GM10266 (cell line): ENCODE measurements around the gene LRP11.
"Not testable (repeated sequence)": the region's sequence is repeated elsewhere in the genome, so short reads cannot be mapped to it uniquely, and the experiment has no call there.

ENCODE experiments used
- DNase-seq: peaks from one replicate; pipeline ENCODE4 v3.0.0; 2012; ENCODE audit errors: extremely low spot score
- TF ChIP-seq, protein P1 (sequence below): IDR thresholded peaks from 2 replicates; pipeline ENCODE4 v1.5.1; 2012; ENCODE audit warnings: mild to moderate bottlenecking, low read depth; ENCODE audit not compliant: control insufficient read depth, insufficient read depth; ENCODE audit errors: missing control alignments

The LRP11 gene, protein sequence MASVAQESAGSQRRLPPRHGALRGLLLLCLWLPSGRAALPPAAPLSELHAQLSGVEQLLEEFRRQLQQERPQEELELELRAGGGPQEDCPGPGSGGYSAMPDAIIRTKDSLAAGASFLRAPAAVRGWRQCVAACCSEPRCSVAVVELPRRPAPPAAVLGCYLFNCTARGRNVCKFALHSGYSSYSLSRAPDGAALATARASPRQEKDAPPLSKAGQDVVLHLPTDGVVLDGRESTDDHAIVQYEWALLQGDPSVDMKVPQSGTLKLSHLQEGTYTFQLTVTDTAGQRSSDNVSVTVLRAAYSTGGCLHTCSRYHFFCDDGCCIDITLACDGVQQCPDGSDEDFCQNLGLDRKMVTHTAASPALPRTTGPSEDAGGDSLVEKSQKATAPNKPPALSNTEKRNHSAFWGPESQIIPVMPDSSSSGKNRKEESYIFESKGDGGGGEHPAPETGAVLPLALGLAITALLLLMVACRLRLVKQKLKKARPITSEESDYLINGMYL

DNA sequence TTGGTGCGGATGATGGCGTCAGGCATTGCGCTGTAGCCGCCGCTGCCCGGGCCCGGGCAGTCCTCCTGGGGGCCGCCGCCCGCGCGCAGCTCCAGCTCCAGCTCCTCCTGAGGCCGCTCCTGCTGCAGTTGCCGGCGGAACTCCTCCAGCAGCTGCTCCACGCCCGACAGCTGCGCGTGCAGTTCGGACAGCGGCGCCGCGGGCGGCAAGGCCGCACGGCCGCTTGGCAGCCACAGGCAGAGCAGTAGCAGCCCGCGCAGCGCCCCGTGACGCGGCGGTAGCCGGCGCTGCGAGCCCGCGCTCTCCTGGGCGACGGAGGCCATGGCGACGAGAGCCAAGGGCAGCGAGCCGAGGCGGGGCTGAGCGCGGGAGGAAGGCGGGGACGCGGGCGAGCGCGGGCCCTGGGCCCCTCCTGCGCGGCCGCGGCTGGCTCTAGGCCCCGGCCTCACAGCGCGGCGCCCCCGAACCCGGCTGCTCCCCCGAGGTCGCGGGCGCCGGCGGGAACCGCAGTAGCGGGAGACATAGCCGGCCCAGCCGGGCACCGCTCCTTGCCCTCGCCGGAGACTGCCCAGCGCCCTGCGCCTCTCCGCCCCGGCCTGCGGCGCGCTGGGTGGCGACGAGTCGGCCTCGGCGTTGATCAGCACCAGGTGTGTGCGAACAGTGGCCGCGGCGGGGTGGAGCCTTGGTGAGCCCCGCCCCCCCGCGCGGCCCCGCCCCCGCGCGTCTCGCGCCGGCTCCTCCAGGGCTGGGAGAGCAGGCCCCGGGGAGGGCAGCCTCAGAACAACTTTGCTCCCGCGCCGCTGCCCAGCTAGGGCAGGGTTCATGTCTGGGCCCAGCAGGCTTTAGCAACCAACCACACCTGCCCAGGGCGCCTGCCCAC is at the start of gene LRP11:
TSS of gene LRP11 (minus strand) at position 662 of the 880 bp plus-strand sequence. CDS start at position 323, 339 bp downstream.
- peak; percentile 94 for DNase-seq
- TF ChIP-seq, protein P1, sequence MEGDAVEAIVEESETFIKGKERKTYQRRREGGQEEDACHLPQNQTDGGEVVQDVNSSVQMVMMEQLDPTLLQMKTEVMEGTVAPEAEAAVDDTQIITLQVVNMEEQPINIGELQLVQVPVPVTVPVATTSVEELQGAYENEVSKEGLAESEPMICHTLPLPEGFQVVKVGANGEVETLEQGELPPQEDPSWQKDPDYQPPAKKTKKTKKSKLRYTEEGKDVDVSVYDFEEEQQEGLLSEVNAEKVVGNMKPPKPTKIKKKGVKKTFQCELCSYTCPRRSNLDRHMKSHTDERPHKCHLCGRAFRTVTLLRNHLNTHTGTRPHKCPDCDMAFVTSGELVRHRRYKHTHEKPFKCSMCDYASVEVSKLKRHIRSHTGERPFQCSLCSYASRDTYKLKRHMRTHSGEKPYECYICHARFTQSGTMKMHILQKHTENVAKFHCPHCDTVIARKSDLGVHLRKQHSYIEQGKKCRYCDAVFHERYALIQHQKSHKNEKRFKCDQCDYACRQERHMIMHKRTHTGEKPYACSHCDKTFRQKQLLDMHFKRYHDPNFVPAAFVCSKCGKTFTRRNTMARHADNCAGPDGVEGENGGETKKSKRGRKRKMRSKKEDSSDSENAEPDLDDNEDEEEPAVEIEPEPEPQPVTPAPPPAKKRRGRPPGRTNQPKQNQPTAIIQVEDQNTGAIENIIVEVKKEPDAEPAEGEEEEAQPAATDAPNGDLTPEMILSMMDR, result no peak

DNA sequence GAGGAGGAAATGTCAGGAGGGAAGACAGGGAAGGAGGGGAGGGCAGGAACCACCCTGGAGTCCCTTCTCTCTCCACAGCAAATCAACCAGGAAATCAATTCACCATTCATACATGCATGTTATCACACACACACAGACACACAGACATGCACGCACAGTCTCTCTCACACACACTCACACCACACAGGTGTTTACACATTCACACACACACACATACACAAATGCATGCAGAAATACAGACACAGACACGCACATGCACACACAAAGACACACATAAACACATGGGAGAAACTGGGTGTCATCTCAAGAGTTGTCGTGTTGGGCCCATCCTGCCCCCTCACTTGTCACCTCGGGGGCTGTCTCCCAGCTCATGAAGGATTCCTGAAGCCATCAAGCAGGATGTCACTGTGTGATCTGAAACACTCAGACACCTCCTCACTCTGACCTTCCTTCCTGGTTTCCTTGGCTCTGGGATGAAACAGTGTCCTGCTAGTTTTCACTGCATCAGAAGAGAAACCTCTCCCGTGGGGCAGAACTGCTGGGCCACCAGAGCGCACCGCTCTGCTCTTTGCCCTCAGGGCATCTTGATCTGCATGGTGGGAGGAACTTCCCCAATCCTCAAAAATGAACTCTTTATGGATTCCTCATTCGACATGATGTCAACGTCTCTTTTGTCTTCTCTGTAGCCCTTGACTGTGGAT is 49.5 kb upstream of the LRP11 start:
- DNase-seq, result no peak
- TF ChIP-seq, protein P1, result no peak

DNA sequence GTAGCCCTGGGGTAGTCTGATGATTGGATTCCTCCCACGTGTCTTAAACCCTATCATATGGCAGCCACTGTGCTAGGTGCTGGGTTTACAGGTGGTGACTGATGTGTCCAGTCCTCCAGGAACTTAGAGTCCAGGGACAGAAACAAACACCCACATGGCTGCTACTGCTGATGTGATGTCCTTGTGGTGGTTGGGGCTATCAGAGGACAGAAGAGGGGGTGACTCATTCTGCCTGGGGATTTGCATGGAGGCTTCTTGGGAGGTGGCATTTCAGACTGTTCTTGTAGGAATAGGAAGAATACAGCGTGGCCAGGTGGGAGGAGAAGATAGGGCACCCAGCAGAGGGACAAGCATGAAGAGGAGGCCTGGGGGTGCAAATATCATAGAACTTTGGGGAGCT is 48.9 kb upstream of the LRP11 start:
- no peak for DNase-seq
- TF ChIP-seq, protein P1, result no peak

DNA sequence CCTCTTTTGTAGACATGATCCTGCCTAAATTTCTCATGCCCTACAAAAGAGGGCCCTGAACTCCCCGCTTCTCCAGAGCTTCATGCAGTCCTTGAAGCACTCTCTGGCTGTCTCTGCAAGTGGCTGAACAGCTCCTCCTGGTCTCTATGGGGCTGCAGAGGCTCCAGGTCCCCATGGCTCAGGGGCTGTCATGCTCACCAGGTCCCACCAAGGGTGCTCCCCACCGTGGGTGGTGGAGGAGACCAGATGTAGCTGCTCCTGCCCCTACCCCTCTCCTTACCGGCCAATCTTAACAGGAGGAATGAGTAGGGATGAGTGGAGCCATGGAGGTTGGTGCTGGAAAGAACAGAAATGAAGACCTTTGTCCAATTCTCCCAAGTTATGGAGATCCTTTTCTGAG is 48.5 kb upstream of the LRP11 start:
- DNase-seq, result not testable (repeated sequence)

DNA sequence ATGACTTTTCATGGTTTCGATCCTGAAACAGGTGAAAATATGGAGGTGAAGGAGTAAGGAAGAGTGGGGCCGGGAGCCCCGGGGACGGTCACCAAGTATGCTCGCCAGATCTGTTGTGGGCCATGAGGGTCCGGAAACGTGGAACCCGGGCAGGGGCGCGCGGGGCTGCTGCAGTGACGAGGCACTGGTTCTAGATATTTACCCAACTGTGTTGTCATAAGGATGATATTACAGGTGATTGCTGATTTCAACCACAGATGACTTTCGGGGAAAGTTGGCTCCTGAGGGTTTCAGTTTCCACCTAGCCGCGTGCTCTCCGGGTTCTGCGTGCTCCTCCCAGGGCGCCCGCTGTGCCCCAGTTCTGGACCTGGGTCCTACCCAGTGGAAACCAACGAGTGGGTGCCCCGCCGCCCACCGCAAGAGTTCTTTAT is 46.6 kb upstream of the LRP11 start:
- no peak for DNase-seq
- TF ChIP-seq, protein P1, result no peak

DNA sequence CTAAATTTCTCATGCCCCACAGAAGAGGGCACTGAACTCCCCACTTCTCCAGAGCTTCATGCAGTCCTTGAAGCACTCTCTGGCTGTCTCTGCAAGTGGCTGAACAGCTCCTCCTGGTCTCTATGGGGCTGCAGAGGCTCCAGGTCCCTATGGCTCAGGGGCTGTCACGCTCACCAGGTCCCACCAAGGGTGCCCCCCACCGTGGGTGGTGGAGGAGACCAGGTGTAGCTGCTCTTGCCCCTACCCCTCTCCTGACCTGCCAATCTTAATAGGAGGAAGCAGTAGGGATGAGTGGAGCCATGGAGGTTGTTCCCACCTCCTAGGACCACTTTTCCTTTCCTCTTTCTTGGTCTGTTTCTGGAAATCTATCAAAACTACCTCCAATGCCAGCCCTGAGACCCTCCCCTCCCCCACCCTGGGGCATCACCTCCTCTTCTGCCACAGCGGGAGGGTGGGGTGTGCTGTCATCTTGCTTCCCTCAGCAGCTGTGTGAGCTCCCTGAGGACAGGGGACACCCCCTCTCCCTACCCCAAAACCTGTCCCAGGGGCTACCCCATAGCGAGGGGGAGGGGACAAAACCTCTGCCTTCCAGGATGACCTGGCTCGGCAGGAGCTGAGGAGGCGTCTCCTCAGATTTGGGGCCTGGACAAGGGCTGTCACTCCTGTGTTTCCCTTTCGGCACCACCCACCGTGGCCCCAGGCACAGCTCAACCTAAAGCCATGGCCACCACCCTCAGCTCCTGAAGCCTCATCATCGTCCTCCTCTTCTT is 45.7 kb upstream of the LRP11 start:
- TF ChIP-seq, protein P1, result no peak
- DNase-seq, result no peak

DNA sequence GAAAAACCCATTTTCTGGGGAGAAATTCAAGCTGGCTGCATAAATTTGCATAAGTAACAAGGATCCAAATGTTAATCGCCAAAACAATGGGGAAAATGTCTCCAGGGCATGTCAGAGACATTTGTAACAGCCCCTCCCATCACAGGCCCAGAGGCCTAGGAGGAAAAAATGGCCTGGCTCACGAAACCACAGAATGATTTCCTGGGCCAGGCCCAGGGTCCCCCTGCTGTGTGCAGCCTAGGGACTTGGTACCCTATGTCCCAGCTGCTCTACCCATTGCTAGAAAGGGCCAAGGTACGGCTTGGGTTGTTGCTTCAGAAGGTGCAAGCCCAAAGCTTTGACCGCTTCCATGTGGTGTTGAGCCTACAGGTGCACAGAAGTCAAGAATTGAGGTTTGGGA is 44.3 kb upstream of the LRP11 start:
- not testable (repeated sequence) for DNase-seq
